Keratinocyte (primary cell): ENCODE measurements around the gene NCEH1. TPM values are rescaled to one million over a fixed set of nuclear protein-coding genes. Genes with fewer than 3 reads are reported as not detected.

Experiments used
- DNase-seq: peaks from one replicate; pipeline ENCODE4 v3.0.0-alpha.2; 2011; ENCODE audit warnings: low read depth, missing footprints, low spot score
- FAIRE-seq: peaks from 2 replicates; lab custom pipeline; 2011; peaks lifted over from hg19 to GRCh38; lab: Jason Lieb, UNC
- H2AFZ ChIP-seq: 2 replicates; pipeline ENCODE4 v1.6.0; 2012; ENCODE audit warnings: low read length, control low read depth, inconsistent platforms; ENCODE audit not compliant: control insufficient read depth
- H3K27ac ChIP-seq: 2 replicates; pipeline ENCODE4 v1.5.1; 2011; ENCODE audit warnings: low read length; ENCODE audit not compliant: control insufficient read depth, insufficient read depth
- H3K27me3 ChIP-seq: 3 replicates; pipeline ENCODE4 v1.6.0; 2011; ENCODE audit warnings: low read length; ENCODE audit not compliant: control insufficient read depth, insufficient read depth; ENCODE audit errors: extremely low read depth
- H3K36me3 ChIP-seq, 2 experiments: 2 replicates in 1 of 2; 3 replicates in 1 of 2; pipeline ENCODE4 v1.5.1; 2011; ENCODE audit warnings: low read length in 2 of 2, mild to moderate bottlenecking in 1 of 2; ENCODE audit not compliant: control insufficient read depth in 2 of 2, insufficient read depth in 2 of 2; ENCODE audit errors: extremely low read depth in 1 of 2
- H3K4me1 ChIP-seq: 3 replicates; pipeline ENCODE4 v1.5.1; 2011; ENCODE audit warnings: low read length; ENCODE audit not compliant: control insufficient read depth, insufficient read depth; ENCODE audit errors: extremely low read depth
- H3K4me2 ChIP-seq: 3 replicates; pipeline ENCODE4 v1.6.0; 2011; ENCODE audit warnings: low read depth, low read length; ENCODE audit not compliant: control insufficient read depth, insufficient read depth; ENCODE audit errors: extremely low read depth
- H3K4me3 ChIP-seq, 3 experiments: fragments of 200-600 bp in 1 of 3; sonication (generic) in 1 of 3; 2 replicates in 2 of 3; 3 replicates in 1 of 3; pipeline ENCODE4 v1.5.1; 2011 to 2016; ENCODE audit warnings: low read length in 3 of 3, mild to moderate bottlenecking in 3 of 3, control low read depth in 2 of 3, inconsistent platforms in 1 of 3, low read depth in 1 of 3, mixed read lengths in 1 of 3, mixed run types in 1 of 3, moderate library complexity in 1 of 3; ENCODE audit not compliant: control insufficient read depth in 2 of 3, insufficient read depth in 2 of 3; ENCODE audit errors: extremely low read depth in 1 of 3
- H3K79me2 ChIP-seq: 2 replicates; pipeline ENCODE4 v1.6.0; 2012; ENCODE audit warnings: low read length; ENCODE audit not compliant: control insufficient read depth, insufficient read depth
- H3K9ac ChIP-seq: 3 replicates; pipeline ENCODE4 v1.6.0; 2011; ENCODE audit warnings: low read length; ENCODE audit not compliant: control insufficient read depth, insufficient read depth; ENCODE audit errors: extremely low read depth
- H3K9me1 ChIP-seq: 3 replicates; pipeline ENCODE4 v1.6.0; 2011; ENCODE audit warnings: low read length; ENCODE audit not compliant: control insufficient read depth, insufficient read depth; ENCODE audit errors: extremely low read depth
- H3K9me3 ChIP-seq: 2 replicates; pipeline ENCODE4 v1.5.1; 2012; ENCODE audit warnings: low read depth, low read length; ENCODE audit not compliant: control insufficient read depth
- H4K20me1 ChIP-seq: 3 replicates; pipeline ENCODE4 v1.6.0; 2011; ENCODE audit warnings: low read length; ENCODE audit not compliant: control insufficient read depth, insufficient read depth; ENCODE audit errors: extremely low read depth
- CTCF ChIP-seq, 3 experiments: IDR thresholded peaks in 1 of 3; conservative IDR thresholded peaks in 1 of 3; optimal IDR thresholded peaks in 1 of 3; 2 replicates in 2 of 3; 3 replicates in 1 of 3; pipeline versions ENCODE3 to v1.5.1; 2011; ENCODE audit warnings: low read length in 3 of 3, mild to moderate bottlenecking in 3 of 3, moderate library complexity in 2 of 3, control low read depth in 1 of 3, inconsistent platforms in 1 of 3; ENCODE audit not compliant: insufficient read depth in 2 of 3; ENCODE audit errors: extremely low read depth in 1 of 3
- EZH2 ChIP-seq: IDR thresholded peaks from one replicate; pipeline ENCODE4 v1.6.1; 2012; ENCODE audit warnings: inconsistent platforms, mild to moderate bottlenecking, low read length, moderate library complexity
- dilution Hi-C: fragments of 300-500 bp; cut with MboI; formaldehyde crosslinking; loops from one replicate; pipeline ENCODE4 v1.7.0; 2020; ENCODE audit warnings: low sequenced_read_pairs; ENCODE audit not compliant: extremely low pct_ligation_motif_present
- polyA plus RNA-seq, 5 experiments: library from polyadenylated mRNA; depleted of rRNA in 3 of 5; stranded (reverse) in 3 of 5; stranded (forward) in 1 of 5; unstranded in 1 of 5; fragments of >200 nt; gene quantifications; 1 replicate in 1 of 5; 2 replicates in 3 of 5; 3 replicates in 1 of 5; pipeline versions ENCODE4 v1.2.1 to v1.2.3, GENCODE V29; 2011 to 2012; ENCODE audit warnings: missing spikeins in 2 of 5, low read depth in 1 of 5, low replicate concordance in 1 of 5

Gene NCEH1
- polyA plus RNA-seq, 1 donor (not counting 4 experiments of a cell fraction or from before 2014, with no cell fraction given): 13.2 TPM

GRCh38 chr3:172680684-172681083 is 30.2 kb downstream of the NCEH1 start:
- TF ChIP-seq EZH2 (no peak), CTCF (optimal IDR thresholded peaks at IDR 0.05 in 1 of 3, IDR thresholded peaks at IDR 0.05 in 1 of 3, conservative IDR thresholded peaks at IDR 0.05 in 1 of 3; ENCODE audit: extremely low read depth in 1 of 3, insufficient read depth in 2 of 3, low read length in 3 of 3) (no peak)
- H3K4me1 ChIP-seq: peaks cover 37% of the 10 kb centered on the region
- no peaks in the 10 kb centered on the region for H3K27me3 ChIP-seq
- H3K9me3 ChIP-seq: no peaks in the 10 kb centered on the region
- H2AFZ ChIP-seq: no peak overlapping the region
- no peaks in the 10 kb centered on the region for H3K36me3 ChIP-seq
- no peak overlapping the region for H3K9ac ChIP-seq
- dilution Hi-C loops: no loop called here
- no peaks in the 10 kb centered on the region for H3K9me1 ChIP-seq
- H3K4me3 ChIP-seq: no peak overlapping the region
- no peaks in the 10 kb centered on the region for H4K20me1 ChIP-seq
- FAIRE-seq (no peak), DNase-seq (peak; percentile 62)
- H3K27ac ChIP-seq: no peak overlapping the region
- H3K4me2 ChIP-seq: peak overlapping the region; percentile 27
- peaks cover 5% of the 10 kb centered on the region for H3K79me2 ChIP-seq

GRCh38 chr3:172679599-172679998 is 31.3 kb downstream of the NCEH1 start:
- Histone ChIP-seq H2AFZ (no peak overlapping the region), H3K9ac (no peak overlapping the region), H3K79me2 (peaks cover 5% of the 10 kb centered on the region), H3K9me1 (no peaks in the 10 kb centered on the region), H3K36me3 (no peaks in the 10 kb centered on the region), H3K4me1 (peaks cover 30% of the 10 kb centered on the region), H3K4me3 (no peak overlapping the region), H3K27me3 (no peaks in the 10 kb centered on the region), H4K20me1 (no peaks in the 10 kb centered on the region), H3K4me2 (no peak overlapping the region), H3K9me3 (no peaks in the 10 kb centered on the region), H3K27ac (no peak overlapping the region)
- dilution Hi-C loops: no loop called here
- DNase-seq (no peak), FAIRE-seq (no peak)
- TF ChIP-seq EZH2 (no peak), CTCF (optimal IDR thresholded peaks at IDR 0.05 in 1 of 3, IDR thresholded peaks at IDR 0.05 in 1 of 3, conservative IDR thresholded peaks at IDR 0.05 in 1 of 3; ENCODE audit: extremely low read depth in 1 of 3, insufficient read depth in 2 of 3, low read length in 3 of 3) (no peak)
